A204.1 (cell line): Measurements from ENCODE around the gene WDR47.
"Not testable (repeated sequence)": the region's sequence is repeated elsewhere in the genome, so short reads cannot be mapped to it uniquely, and the experiment has no call there.

Experiments used
- FAIRE-seq: peaks from 2 replicates; lab custom pipeline; 2012; peaks lifted over from hg19 to GRCh38; lab: Jason Lieb, UNC

The WDR47 gene

DNA sequence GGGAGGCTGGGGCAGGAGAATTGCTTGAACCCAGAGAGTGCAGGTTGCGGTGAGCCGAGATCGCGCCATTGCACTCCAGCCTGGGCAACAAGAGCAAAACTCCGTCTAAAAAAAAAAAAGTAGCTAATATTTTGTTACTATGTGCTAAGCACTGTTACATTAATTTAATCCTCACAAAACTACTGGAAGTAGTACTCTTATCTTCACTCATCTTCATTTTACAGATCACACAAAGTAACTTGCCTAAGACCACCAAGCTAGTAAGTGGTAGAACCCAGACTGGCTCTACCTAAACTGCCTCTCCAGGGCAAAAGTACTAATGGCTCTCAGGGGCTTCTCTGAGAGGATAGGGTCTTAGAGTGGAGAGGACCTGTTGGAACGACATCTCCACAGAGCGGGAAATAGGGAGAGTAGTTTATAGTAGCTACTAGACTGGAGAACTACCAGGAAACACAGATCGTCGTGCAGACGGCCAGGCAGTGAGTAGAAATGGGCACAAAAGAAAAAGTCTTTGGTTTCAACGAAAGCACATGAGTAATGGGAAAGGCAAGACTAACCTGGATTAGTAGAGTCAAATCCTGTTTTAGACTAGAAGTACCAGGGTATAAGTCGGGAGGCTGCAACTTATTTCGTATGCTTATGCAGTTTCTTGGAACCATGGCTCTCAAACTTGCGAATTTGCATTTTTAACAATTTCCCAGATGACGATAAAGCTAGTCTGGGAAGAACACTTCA is 80.0 kb downstream of the WDR47 start:
- no peak for FAIRE-seq

DNA sequence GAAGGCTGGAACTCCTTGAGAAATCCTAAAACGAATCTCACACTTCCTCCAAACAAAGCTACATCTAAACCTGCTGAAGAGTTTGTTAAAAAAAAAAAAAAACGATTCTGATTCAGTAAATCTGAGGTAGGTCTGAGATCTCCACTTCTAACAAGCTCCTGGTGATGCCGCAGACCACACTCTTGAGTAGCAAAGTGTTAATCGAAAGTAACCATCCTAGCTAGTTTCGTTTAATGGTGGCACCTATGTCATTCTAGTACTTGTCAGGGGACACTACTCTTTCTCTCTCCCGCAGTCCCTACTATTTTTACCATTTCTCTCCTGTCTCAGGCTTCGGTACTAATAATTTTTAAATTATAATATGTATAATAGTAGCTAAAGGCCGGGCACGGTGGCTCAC is 80.7 kb downstream of the WDR47 start:
- no peak for FAIRE-seq

DNA sequence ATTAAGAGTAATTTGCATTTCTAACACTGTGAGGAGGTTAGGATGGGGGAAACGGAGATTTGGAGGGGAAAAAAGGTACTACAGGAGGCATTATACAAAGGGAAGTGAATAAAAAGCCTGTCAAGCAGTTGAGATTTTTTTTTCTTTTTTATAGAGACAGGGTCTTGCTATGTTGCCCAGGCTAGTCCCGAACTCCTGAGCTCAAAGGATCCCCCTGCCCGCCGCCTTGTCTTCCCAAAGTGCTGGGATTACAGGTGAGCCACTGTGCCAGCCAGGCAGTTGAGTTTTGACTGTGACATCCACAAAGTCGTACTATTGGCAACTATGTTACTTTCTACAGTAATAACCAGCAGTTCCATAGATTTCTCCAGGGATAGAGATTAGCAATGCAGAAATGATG is 81.2 kb downstream of the WDR47 start:
- no peak for FAIRE-seq

- no peak for FAIRE-seq
Observed at GRCh38 chr1:108957888-108958287, 84.0 kb downstream of the WDR47 start.

DNA sequence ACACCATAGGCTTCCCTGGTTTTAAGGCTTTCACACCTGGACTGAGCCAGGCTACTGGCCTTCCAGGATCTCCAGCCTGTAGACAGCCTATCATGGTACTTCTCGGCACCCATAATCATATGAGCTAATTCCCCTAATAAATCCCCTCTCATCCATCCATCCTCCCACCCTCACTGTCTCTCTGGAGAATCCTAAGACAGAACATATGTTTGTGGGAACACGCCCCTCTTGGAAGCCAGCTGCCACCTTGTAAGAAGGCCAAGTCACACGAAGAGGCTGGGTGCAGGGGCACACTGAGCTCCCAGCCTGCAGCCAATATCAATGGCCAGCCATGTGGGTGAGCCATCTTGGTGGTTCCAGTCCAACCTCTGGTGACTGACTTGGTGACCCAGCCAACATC is 86.0 kb downstream of the WDR47 start:
- FAIRE-seq: no peak

DNA sequence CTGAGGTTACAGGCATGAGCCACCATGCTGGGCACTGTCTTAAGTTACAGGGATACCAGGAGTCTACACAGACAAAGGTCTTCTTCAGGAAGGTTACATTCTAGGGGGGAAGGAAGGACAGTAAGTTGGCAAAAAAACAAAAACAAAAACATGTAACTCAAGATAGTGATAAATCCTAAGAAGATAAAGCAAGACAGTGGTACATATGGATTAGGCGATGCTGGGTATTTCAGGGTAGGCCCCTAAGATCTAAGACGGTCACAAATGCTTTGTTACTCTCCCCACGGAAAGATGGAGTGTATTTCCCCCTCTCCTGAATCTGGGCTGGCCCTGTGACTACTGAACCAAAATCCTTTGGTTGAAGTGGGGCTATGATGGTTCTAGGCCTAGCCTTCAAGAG is 86.8 kb downstream of the WDR47 start:
- no peak for FAIRE-seq

- FAIRE-seq: no peak
Observed at GRCh38 chr1:108953452-108953851, 88.5 kb downstream of the WDR47 start.

- no peak for FAIRE-seq
Observed at GRCh38 chr1:108951242-108951641, 90.7 kb downstream of the WDR47 start.

GRCh38 chr1:108949044-108949443 is 92.9 kb downstream of the WDR47 start:
- no peak for FAIRE-seq

- no peak for FAIRE-seq
Observed at GRCh38 chr1:108947871-108948525, 93.9 kb downstream of the WDR47 start.

DNA sequence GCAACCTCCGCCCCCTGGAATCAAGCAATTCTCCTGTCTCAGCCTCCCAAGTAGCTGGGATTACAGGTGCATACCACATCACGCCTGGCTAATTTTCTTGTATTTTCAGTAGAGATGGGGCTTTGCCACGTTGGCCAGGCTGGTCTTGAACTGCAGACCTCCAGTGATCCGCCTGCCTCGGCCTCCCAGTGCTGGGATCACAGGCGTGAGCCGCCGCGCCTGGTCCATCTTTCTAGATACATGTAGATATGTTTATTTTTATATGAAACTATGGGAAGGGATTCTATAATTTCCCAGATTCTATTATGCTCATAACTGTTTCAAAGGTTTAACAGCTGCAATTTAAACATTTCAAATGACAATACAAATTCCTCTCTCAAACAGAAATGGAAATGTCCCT is 105.7 kb downstream of the WDR47 start:
- no peak for FAIRE-seq

DNA sequence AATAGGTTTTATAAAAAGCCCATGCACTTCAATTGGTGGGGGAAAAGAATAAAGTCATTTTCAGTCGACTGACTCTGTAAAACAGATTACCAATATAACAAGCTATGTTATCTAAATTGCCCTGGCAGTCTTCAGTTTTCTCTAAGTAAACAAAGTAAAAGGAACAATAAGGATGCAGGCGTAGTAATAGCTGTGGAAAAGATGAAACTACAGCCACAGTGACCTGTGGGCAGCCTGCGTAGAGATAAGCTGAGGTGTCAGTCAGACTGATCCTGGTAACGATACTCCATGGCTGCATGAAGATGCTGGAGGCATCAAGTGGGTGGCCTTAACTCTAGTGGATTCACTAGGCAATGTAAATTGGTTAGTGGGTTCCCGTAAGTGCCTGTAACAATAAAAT is 108.0 kb downstream of the WDR47 start:
- no peak for FAIRE-seq

GRCh38 chr1:108927565-108927964 is 114.3 kb downstream of the WDR47 start:
- not testable (repeated sequence) for FAIRE-seq

- no peak for FAIRE-seq
Observed at GRCh38 chr1:108925920-108926319, 116.0 kb downstream of the WDR47 start.
